ENCODE results near the gene COL23A1. TPM values are rescaled to one million over a fixed set of nuclear protein-coding genes. Genes with fewer than 3 reads are reported as not detected.

The COL23A1 gene
- polyA plus RNA-seq, 3 donors, result 0.11 to 0.21 TPM; not detected in 1

DNA sequence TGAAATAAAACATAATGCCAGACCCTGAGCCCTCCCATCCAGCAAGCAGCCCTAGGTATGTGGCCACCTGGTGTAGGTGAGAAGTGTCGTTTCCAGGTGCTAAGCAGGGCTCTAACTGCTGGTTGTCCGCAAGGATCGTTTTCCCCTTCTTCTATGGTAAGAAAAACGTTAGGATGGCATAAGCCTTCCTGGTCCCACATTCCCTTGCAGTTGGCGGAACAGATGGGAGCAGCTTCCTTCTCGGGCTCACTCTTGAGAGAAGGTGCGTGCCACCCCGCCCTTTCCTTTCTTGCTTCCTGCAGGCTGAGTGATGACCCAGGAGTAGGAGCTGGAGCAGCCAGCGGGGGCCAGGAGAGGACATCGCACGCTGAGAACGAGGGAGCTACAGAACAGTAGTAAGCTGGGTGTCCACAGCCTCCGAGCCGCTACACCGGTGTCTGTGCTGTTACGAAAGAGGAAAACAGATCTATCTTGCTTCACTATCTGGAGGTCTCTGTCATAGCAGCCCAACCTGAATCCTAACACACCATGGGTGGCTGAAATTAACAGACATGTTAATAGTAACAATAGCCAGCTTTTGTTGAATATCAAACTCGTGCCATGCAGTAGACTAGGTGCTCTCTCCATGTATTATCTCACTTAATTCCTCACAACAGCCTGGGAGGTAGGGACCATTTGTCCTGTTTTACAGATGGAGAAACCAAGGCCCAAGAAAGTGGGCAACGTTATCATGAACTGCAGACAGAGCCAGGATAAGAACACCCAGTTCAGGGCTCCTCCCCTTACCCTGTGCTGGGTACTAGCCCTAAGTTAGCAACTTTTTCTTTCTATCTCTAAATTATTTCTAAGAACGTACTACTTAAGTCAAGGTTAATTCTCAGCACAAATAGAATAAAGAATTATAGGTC lies 139.8 kb downstream of the COL23A1 start:
- peak overlapping the region in 1 of 7 donors; percentile 73 for H3K27ac Mint-ChIP-seq
- no peaks in the 10 kb centered on the region for H4K20me1 ChIP-seq (ENCODE audit: insufficient read depth, low read length)
- H3K79me2 ChIP-seq (ENCODE audit: insufficient read depth, low read length), result no peaks in the 10 kb centered on the region
- peaks cover 19% of the 10 kb centered on the region for H3K4me1 Mint-ChIP-seq
- H3K4me3 Mint-ChIP-seq, result peak overlapping the region; percentile 67 to 77
- intact Hi-C loops (cut with micrococcal nuclease), result no loop called here
- WGBS (ENCODE audit: insufficient coverage), result 42% methylated on average over 9 of the region's 19 CpGs
- peak in 2 of 3 donors; percentile 23 to 36 for DNase-seq
- H3K27me3 Mint-ChIP-seq (ENCODE audit: low read depth in 3 of 3), result peaks cover 3 to 12% (median 6%) of the 10 kb centered on the region in 3 donors
- H3K9me3 Mint-ChIP-seq, result no peaks in the 10 kb centered on the region
- H3K36me3 ChIP-seq (replicated peaks in 1 of 2; ENCODE audit: control insufficient read depth in 1 of 2, insufficient read depth in 2 of 2, low read length in 2 of 2), result no peaks in the 10 kb centered on the region
- peak overlapping the region; percentile 55 for H3K4me2 ChIP-seq (replicated peaks; ENCODE audit: extremely low read depth, low read length, poor library complexity, severe bottlenecking)
- no peaks in the 10 kb centered on the region for H3K27me3 ChIP-seq (ENCODE audit: control insufficient read depth in 2 of 2, insufficient read depth in 2 of 2, low read length in 2 of 2)
- H3K9ac ChIP-seq (ENCODE audit: insufficient read depth, low read length, poor library complexity, severe bottlenecking), result peak overlapping the region; percentile 37
- peak overlapping the region in 2 of 3 experiments; percentile 3 to 50 for H3K4me3 ChIP-seq (replicated peaks in 1 of 3; ENCODE audit: low read depth in 2 of 3, low read length in 3 of 3)
- TF ChIP-seq, protein P1, sequence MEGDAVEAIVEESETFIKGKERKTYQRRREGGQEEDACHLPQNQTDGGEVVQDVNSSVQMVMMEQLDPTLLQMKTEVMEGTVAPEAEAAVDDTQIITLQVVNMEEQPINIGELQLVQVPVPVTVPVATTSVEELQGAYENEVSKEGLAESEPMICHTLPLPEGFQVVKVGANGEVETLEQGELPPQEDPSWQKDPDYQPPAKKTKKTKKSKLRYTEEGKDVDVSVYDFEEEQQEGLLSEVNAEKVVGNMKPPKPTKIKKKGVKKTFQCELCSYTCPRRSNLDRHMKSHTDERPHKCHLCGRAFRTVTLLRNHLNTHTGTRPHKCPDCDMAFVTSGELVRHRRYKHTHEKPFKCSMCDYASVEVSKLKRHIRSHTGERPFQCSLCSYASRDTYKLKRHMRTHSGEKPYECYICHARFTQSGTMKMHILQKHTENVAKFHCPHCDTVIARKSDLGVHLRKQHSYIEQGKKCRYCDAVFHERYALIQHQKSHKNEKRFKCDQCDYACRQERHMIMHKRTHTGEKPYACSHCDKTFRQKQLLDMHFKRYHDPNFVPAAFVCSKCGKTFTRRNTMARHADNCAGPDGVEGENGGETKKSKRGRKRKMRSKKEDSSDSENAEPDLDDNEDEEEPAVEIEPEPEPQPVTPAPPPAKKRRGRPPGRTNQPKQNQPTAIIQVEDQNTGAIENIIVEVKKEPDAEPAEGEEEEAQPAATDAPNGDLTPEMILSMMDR (IDR thresholded peaks at IDR 0.05), result no peak
- no peaks in the 10 kb centered on the region for H3K36me3 Mint-ChIP-seq
- H2AFZ ChIP-seq (ENCODE audit: insufficient read depth, low read depth, low read length, poor library complexity, severe bottlenecking), result peak overlapping the region; percentile 55
- no peaks in the 10 kb centered on the region for H3K9me3 ChIP-seq (replicated peaks in 1 of 2; ENCODE audit: control insufficient read depth in 1 of 2, insufficient read depth in 1 of 2, low read length in 2 of 2)
- no peak overlapping the region for H3K27ac ChIP-seq (ENCODE audit: low read depth in 1 of 2, low read length in 2 of 2)
- peaks cover 17% of the 10 kb centered on the region in 2 donors for H3K4me1 ChIP-seq (ENCODE audit: control insufficient read depth in 1 of 2, insufficient read depth in 2 of 2, low read length in 2 of 2)

DNA sequence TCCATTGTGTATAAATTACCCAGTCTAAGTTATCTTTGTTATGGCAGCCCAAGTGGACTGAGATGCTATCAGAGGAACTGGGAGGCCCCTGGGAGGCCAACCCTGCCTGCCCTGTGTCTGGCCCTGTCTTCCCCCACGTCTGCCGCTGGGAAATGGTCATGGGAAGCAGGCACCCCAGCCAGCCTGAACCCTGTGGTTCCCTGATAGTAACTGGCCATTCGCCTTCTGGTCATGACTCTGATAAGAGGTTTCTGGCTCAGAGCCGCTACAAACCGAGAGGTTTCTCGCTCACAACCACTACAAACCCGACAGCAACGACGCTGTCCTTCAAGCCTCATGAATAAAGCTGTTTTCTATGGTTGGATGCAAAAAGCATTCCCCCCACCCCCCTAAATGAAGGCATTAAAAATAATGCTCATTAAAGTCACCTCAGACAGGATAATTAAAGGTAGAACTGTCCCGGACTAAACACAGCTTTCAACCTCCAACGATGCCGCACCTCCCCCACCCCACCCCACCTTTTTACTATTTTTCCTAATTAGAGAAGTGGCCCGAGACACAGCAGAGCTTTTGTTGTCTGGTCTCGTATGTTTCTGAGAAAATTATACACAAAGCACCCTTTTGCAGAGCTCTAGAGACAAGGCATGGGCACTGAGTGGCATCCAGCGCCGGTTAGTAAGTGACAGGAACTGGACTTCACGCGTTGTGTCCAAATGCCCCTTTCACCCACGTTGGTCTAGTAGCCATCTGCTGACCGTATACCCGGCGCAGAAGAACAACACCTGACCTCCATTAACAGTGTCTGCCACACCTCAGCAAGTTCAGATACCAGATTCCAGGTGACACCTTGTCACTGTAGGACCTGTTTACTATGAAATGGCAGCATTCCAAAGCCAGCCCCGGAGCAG lies 140.8 kb downstream of the COL23A1 start:
- H3K27ac ChIP-seq (ENCODE audit: low read depth in 1 of 2, low read length in 2 of 2), result no peak overlapping the region
- TF ChIP-seq, protein P1 (IDR thresholded peaks at IDR 0.05), result no peak
- H3K9me3 ChIP-seq (replicated peaks in 1 of 2; ENCODE audit: control insufficient read depth in 1 of 2, insufficient read depth in 1 of 2, low read length in 2 of 2), result no peaks in the 10 kb centered on the region
- intact Hi-C loops (cut with micrococcal nuclease), result no loop called here
- H3K9ac ChIP-seq (ENCODE audit: insufficient read depth, low read length, poor library complexity, severe bottlenecking), result no peak overlapping the region
- H2AFZ ChIP-seq (ENCODE audit: insufficient read depth, low read depth, low read length, poor library complexity, severe bottlenecking), result peak overlapping the region; percentile 55
- H3K79me2 ChIP-seq (ENCODE audit: insufficient read depth, low read length), result no peaks in the 10 kb centered on the region
- no peaks in the 10 kb centered on the region for H4K20me1 ChIP-seq (ENCODE audit: insufficient read depth, low read length)
- WGBS (ENCODE audit: insufficient coverage), result 58% methylated on average over 9 of the region's 23 CpGs
- H3K27me3 ChIP-seq (ENCODE audit: control insufficient read depth in 2 of 2, insufficient read depth in 2 of 2, low read length in 2 of 2), result no peaks in the 10 kb centered on the region
- peaks cover 17% of the 10 kb centered on the region in 2 donors for H3K4me1 ChIP-seq (ENCODE audit: control insufficient read depth in 1 of 2, insufficient read depth in 2 of 2, low read length in 2 of 2)
- DNase-seq, result no peak
- H3K4me2 ChIP-seq (replicated peaks; ENCODE audit: extremely low read depth, low read length, poor library complexity, severe bottlenecking), result peak overlapping the region; percentile 55
- H3K36me3 ChIP-seq (replicated peaks in 1 of 2; ENCODE audit: control insufficient read depth in 1 of 2, insufficient read depth in 2 of 2, low read length in 2 of 2), result no peaks in the 10 kb centered on the region
- peak overlapping the region in 2 of 7 donors; percentile 9 to 48 for H3K27ac Mint-ChIP-seq
- H3K9me3 Mint-ChIP-seq, result no peaks in the 10 kb centered on the region
- peaks cover 19% of the 10 kb centered on the region for H3K4me1 Mint-ChIP-seq
- no peaks in the 10 kb centered on the region for H3K36me3 Mint-ChIP-seq
- H3K27me3 Mint-ChIP-seq (ENCODE audit: low read depth in 3 of 3), result peaks cover 3 to 12% (median 6%) of the 10 kb centered on the region in 3 donors
- H3K4me3 ChIP-seq (replicated peaks in 1 of 3; ENCODE audit: low read depth in 2 of 3, low read length in 3 of 3), result no peak overlapping the region
- peak overlapping the region; percentile 67 to 77 for H3K4me3 Mint-ChIP-seq
